ENCODE results near the gene ATP6V1B1.

ATP6V1B1 gene

DNA sequence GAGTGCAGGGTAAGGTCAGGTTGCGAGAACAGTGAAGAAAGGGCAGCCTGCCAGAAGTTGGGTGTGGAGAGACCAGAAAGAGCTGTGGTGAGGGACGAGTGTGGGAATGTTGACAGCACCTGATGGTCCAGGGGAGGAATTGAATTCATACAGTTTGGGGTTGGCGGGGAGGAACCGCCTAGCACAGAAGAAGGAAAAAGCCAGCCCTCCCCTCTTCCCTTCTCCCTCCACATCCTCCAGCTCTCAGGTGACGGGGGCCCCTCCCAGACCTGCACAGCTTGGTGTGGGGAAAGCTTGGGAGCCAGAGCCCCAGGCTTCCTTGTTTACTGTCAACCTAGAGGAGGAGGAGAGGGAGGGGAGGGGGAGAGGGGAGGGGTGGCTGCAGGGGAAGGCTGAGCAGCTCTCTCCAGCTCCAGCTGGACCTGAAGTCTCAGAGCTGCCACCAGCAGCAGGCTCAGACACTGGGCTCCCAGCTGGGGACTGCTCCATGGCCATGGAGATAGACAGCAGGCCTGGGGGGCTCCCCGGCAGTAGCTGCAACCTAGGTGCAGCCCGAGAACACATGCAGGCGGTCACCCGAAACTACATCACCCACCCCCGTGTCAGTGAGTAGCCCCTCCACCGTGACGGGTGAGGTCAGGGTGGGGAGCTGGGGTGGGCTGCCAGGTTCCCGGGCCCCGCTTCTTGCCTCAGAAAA is at the start of gene ATP6V1B1:
Gene ATP6V1B1 (plus strand): TSS at position 433 of the 697 bp plus-strand sequence. CDS start 55 bp downstream, at position 488.
- H3K4me3 ChIP-seq (ENCODE audit: low read depth, low read length): no peak within 1 kb of the TSS
- ChIA-PET POLR2A (no interaction called here), CTCF (interaction anchor here (1.0 to 8.1 kb wide), 4 partner anchors 11 to 64 kb away, joined by 3 to 72 read pairs (median 4); no protein-coding TSS in a partner anchor)
- TF ChIP-seq, protein P1, sequence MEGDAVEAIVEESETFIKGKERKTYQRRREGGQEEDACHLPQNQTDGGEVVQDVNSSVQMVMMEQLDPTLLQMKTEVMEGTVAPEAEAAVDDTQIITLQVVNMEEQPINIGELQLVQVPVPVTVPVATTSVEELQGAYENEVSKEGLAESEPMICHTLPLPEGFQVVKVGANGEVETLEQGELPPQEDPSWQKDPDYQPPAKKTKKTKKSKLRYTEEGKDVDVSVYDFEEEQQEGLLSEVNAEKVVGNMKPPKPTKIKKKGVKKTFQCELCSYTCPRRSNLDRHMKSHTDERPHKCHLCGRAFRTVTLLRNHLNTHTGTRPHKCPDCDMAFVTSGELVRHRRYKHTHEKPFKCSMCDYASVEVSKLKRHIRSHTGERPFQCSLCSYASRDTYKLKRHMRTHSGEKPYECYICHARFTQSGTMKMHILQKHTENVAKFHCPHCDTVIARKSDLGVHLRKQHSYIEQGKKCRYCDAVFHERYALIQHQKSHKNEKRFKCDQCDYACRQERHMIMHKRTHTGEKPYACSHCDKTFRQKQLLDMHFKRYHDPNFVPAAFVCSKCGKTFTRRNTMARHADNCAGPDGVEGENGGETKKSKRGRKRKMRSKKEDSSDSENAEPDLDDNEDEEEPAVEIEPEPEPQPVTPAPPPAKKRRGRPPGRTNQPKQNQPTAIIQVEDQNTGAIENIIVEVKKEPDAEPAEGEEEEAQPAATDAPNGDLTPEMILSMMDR (IDR thresholded peaks at IDR 0.05; ENCODE audit: insufficient read depth, low read length, missing control alignments): no peak
- no peak for DNase-seq (ENCODE audit: low read depth, low spot score)

- TF ChIP-seq, protein P1 (IDR thresholded peaks at IDR 0.05; ENCODE audit: insufficient read depth, low read length, missing control alignments): no peak
- no peak for DNase-seq (ENCODE audit: low read depth, low spot score)
- ChIA-PET POLR2A (no interaction called here), CTCF (no interaction called here)
- H3K4me3 ChIP-seq (ENCODE audit: low read depth, low read length): no peak overlapping the region
These were observed 49.1 kb upstream of the ATP6V1B1 start for GRCh38 chr2:70886541-70886987.

GRCh38 chr2:70887208-70887549 is 48.5 kb upstream of the ATP6V1B1 start:
- CTCF ChIA-PET: no interaction called here
- peak overlapping the region; percentile 36; the same call in 1 of the 2 replicates for H3K4me3 ChIP-seq (ENCODE audit: low read depth, low read length)
- TF ChIP-seq, protein P1 (IDR thresholded peaks at IDR 0.05; ENCODE audit: insufficient read depth, low read length, missing control alignments): no peak
- POLR2A ChIA-PET: no interaction called here
- DNase-seq (ENCODE audit: low read depth, low spot score): no peak

- TF ChIP-seq, protein P1 (IDR thresholded peaks at IDR 0.05; ENCODE audit: insufficient read depth, low read length, missing control alignments): no peak
- no peak for DNase-seq (ENCODE audit: low read depth, low spot score)
- peak overlapping the region; percentile 36 for H3K4me3 ChIP-seq (ENCODE audit: low read depth, low read length)
- CTCF ChIA-PET: interaction anchor here (0.7 to 1.5 kb wide), 3 partner anchors 10 to 60 kb away, joined by 3 to 6 read pairs (median 3); no protein-coding TSS in a partner anchor
- POLR2A ChIA-PET: no interaction called here
These were observed 48.0 kb upstream of the ATP6V1B1 start for GRCh38 chr2:70887550-70888246.

DNA sequence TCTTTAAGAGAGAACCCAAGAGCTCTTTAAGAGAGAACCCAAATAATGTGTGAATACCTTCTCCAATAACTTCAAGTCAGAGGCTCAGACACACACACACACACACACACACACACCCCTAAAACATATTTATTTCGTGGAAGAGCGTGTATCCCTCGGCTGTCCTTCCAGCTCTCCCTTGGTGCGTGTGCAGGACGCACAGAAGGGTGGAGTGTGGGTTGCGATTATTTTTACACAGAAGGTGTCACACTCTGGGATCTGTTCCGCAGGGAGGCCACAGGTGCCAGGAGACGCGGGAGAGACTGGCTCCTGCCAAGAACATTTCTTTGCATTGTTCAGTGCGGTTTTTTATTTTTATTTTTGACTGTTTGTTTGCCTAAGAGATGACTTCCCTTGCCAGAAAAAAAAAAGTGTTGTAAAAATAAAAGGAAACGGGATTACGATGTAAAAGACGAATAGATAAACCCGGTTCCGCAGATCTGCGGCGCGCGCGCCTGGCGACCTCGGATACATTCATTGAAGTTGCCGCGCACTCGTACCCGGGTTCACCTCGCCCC is 47.3 kb upstream of the ATP6V1B1 start:
- H3K4me3 ChIP-seq (ENCODE audit: low read depth, low read length): peak overlapping the region; percentile 3; the same call in 1 of the 2 replicates
- POLR2A ChIA-PET: no interaction called here

More for the DNA sequence above, 47.3 kb upstream of the ATP6V1B1 start:
- CTCF ChIA-PET: interaction anchor here (0.7 to 1.9 kb wide), 6 partner anchors 9 to 60 kb away, joined by 3 to 7 read pairs (median 4); no protein-coding TSS in a partner anchor
- TF ChIP-seq, protein P1 (IDR thresholded peaks at IDR 0.05; ENCODE audit: insufficient read depth, low read length, missing control alignments): no peak
- DNase-seq (ENCODE audit: low read depth, low spot score): no peak

All from AG04449 (cell line).